ENCODE measurements around the gene RESF1. TPM values are rescaled to one million over a fixed set of nuclear protein-coding genes. Genes with fewer than 3 reads are reported as not detected.

RESF1 gene
- total and polyA plus RNA-seq, 2 of the 13 experiments (the other 11 are each of a cell fraction or from before 2014, with no cell fraction given) = 7.9 to 16.8 TPM

DNA sequence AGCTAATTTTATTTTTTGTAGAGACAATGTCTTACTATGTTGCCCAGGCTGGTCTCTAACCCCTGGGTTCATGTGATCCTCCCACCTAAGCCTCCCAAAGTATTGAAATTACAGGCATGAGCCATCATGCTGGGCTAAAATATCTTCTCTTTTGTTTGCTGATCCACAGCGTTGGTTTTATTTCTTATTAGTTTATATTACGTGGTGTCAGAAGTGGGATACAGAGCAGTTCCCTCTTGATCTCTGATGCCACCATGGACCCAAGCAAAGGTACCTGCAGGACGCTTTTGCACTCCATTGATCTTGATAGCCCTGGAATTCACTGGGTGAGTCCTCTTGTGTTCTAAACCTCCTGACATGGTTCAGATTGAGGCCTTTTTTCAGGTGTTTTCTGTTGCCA lies 43.8 kb upstream of the RESF1 start:
- BruUV-seq (replicated peaks) = no TSS peak
- H3K9me3 ChIP-seq (ENCODE audit: low read length) = peaks cover 11% of the 10 kb centered on the region
- no peak overlapping the region for H3K4me2 ChIP-seq (ENCODE audit: low read depth, low read length)
- no peaks in the 10 kb centered on the region for H3K4me1 ChIP-seq (ENCODE audit: insufficient read depth, low read length)
- no peak overlapping the region for H3K4me3 ChIP-seq (replicated peaks in 1 of 3; ENCODE audit: insufficient read depth in 1 of 3, low read depth in 2 of 3, low read length in 3 of 3)
- ATAC-seq = no peak
- TF ChIP-seq TAF1 (CRISPR knock-in tag; IDR thresholded peaks at IDR 0.05) (no peak), ZNF282 (IDR thresholded peaks at IDR 0.05; ENCODE audit: partially characterized antibody) (no peak), MAFK (conservative IDR thresholded peaks at IDR 0.05 in 1 of 2, IDR thresholded peaks at IDR 0.05 in 1 of 2; ENCODE audit: low read length in 2 of 2) (no peak), TCF12 (IDR thresholded peaks at IDR 0.05) (no peak), TCF12 (CRISPR knock-in tag; IDR thresholded peaks at IDR 0.05) (no peak), RFX1 (IDR thresholded peaks at IDR 0.05) (no peak)
- TF ChIP-seq, protein P1, sequence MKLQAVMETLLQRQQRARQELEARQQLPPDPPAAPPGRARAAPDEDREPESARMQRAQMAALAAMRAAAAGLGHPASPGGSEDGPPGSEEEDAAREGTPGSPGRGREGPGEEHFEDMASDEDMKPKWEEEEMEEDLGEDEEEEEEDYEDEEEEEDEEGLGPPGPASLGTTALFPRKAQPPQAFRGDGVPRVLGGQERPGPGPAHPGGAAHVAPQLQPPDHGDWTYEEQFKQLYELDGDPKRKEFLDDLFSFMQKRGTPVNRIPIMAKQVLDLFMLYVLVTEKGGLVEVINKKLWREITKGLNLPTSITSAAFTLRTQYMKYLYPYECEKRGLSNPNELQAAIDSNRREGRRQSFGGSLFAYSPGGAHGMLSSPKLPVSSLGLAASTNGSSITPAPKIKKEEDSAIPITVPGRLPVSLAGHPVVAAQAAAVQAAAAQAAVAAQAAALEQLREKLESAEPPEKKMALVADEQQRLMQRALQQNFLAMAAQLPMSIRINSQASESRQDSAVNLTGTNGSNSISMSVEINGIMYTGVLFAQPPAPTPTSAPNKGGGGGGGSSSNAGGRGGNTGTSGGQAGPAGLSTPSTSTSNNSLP (IDR thresholded peaks at IDR 0.05; ENCODE audit: low read depth, low read length) = no peak
- TF ChIP-seq, protein P2, sequence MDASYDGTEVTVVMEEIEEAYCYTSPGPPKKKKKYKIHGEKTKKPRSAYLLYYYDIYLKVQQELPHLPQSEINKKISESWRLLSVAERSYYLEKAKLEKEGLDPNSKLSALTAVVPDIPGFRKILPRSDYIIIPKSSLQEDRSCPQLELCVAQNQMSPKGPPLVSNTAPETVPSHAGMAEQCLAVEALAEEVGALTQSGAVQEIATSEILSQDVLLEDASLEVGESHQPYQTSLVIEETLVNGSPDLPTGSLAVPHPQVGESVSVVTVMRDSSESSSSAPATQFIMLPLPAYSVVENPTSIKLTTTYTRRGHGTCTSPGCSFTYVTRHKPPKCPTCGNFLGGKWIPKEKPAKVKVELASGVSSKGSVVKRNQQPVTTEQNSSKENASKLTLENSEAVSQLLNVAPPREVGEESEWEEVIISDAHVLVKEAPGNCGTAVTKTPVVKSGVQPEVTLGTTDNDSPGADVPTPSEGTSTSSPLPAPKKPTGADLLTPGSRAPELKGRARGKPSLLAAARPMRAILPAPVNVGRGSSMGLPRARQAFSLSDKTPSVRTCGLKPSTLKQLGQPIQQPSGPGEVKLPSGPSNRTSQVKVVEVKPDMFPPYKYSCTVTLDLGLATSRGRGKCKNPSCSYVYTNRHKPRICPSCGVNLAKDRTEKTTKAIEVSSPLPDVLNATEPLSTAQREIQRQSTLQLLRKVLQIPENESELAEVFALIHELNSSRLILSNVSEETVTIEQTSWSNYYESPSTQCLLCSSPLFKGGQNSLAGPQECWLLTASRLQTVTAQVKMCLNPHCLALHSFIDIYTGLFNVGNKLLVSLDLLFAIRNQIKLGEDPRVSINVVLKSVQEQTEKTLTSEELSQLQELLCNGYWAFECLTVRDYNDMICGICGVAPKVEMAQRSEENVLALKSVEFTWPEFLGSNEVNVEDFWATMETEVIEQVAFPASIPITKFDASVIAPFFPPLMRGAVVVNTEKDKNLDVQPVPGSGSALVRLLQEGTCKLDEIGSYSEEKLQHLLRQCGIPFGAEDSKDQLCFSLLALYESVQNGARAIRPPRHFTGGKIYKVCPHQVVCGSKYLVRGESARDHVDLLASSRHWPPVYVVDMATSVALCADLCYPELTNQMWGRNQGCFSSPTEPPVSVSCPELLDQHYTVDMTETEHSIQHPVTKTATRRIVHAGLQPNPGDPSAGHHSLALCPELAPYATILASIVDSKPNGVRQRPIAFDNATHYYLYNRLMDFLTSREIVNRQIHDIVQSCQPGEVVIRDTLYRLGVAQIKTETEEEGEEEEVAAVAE (CRISPR knock-in tag; IDR thresholded peaks at IDR 0.05; ENCODE audit: borderline replicate concordance) = no peak
- TF ChIP-seq, protein P3, sequence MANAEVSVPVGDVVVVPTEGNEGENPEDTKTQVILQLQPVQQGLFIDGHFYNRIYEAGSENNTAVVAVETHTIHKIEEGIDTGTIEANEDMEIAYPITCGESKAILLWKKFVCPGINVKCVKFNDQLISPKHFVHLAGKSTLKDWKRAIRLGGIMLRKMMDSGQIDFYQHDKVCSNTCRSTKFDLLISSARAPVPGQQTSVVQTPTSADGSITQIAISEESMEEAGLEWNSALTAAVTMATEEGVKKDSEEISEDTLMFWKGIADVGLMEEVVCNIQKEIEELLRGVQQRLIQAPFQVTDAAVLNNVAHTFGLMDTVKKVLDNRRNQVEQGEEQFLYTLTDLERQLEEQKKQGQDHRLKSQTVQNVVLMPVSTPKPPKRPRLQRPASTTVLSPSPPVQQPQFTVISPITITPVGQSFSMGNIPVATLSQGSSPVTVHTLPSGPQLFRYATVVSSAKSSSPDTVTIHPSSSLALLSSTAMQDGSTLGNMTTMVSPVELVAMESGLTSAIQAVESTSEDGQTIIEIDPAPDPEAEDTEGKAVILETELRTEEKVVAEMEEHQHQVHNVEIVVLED (CRISPR knock-in tag; IDR thresholded peaks at IDR 0.05; ENCODE audit: borderline replicate concordance) = no peak
- TF ChIP-seq, protein P4, sequence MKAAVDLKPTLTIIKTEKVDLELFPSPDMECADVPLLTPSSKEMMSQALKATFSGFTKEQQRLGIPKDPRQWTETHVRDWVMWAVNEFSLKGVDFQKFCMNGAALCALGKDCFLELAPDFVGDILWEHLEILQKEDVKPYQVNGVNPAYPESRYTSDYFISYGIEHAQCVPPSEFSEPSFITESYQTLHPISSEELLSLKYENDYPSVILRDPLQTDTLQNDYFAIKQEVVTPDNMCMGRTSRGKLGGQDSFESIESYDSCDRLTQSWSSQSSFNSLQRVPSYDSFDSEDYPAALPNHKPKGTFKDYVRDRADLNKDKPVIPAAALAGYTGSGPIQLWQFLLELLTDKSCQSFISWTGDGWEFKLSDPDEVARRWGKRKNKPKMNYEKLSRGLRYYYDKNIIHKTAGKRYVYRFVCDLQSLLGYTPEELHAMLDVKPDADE (CRISPR knock-in tag; IDR thresholded peaks at IDR 0.05) = no peak
- intact Hi-C loops (cut with micrococcal nuclease; ENCODE audit: unreplicated experiment) (loop anchor here (5.0 kb wide), 1 partner anchor 233 kb away; no protein-coding TSS in a partner anchor), in situ Hi-C loops (cut with HindIII; ENCODE audit: extremely low pct_ligation_motif_present, low pct_unique_long_range_greater_than_20kb) (no loop called here)
- no peak for DNase-seq (ENCODE audit: low spot score)
- 87% methylated on average over 3 of the region's 3 CpGs for WGBS (ENCODE audit: low lambda C conversion rate)
- no peaks in the 10 kb centered on the region for H3K36me3 ChIP-seq (replicated peaks in 1 of 2; ENCODE audit: control insufficient read depth in 1 of 2, insufficient read depth in 2 of 2, low read length in 2 of 2)
- ChIA-PET POLR2A (no interaction called here), CTCF (ENCODE audit: low intra/inter-chr PET ratio, low total read pairs) (no interaction called here)
- H3K27ac ChIP-seq (ENCODE audit: extremely low read length, insufficient read depth, low read length) = no peak overlapping the region
- H3K79me2 ChIP-seq (ENCODE audit: insufficient read depth, low read length) = no peaks in the 10 kb centered on the region
- no peak overlapping the region for H2AFZ ChIP-seq (ENCODE audit: low read length)
- no peaks in the 10 kb centered on the region for H4K20me1 ChIP-seq (ENCODE audit: insufficient read depth, low read length)
- no peak for FAIRE-seq
- no peak overlapping the region for H3K9ac ChIP-seq (ENCODE audit: insufficient read depth, low read depth, low read length)
- H3K27me3 ChIP-seq (ENCODE audit: control insufficient read depth in 1 of 2, insufficient read depth in 2 of 2, low read length in 2 of 2) = no peaks in the 10 kb centered on the region
